NCI-H226 (cell line): ENCODE measurements around the gene STEAP3.

Experiments used
- DNase-seq: peaks from one replicate; pipeline ENCODE4 v3.0.0-alpha.2; 2015

STEAP3 gene

GRCh38 chr2:119305497-119306195 is 82.0 kb downstream of the STEAP3 start:
- DNase-seq, result no peak

- no peak for DNase-seq
Measured at GRCh38 chr2:119306196-119306590, 82.6 kb downstream of the STEAP3 start.

GRCh38 chr2:119307419-119308140 is 83.9 kb downstream of the STEAP3 start:
- DNase-seq, result no peak

GRCh38 chr2:119308793-119309330 is 85.2 kb downstream of the STEAP3 start:
- no peak for DNase-seq

GRCh38 chr2:119311371-119311770 is 87.7 kb downstream of the STEAP3 start:
- DNase-seq, result no peak

GRCh38 chr2:119311831-119312230 is 88.2 kb downstream of the STEAP3 start:
- no peak for DNase-seq
